GM21723 (cell line): ENCODE measurements around the gene BEX3.
"Not testable (repeated sequence)": the region's sequence is repeated elsewhere in the genome, so short reads cannot be mapped to it uniquely, and the experiment has no call there.

Source experiments
- ATAC-seq: cut with Tn5 transposase; IDR thresholded peaks from one replicate; pipeline ENCODE4 v1.9.1; 2021; ENCODE audit warnings: mild to moderate bottlenecking, moderate library complexity; ENCODE audit not compliant: unreplicated experiment

BEX3 gene

DNA sequence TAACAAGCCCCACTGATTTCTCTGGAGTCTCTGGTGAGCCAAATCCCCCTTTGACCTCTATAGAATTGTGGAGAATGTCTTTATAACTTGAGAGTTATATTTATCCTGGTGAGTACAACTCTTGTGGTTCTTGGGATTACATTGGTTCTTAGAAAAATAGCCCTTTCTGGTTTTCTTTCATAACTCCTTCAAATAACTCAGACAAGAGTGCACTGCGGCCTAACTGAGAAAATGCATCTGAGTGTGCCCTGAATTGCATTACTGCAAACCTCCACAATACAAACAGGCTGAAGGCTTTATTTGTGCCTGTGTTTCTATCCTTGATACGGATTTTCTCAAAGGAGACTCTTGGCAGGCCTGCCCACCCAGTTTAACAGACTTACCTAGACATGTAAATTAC is 2.7 kb downstream of the BEX3 start:
- no peak for ATAC-seq

- no peak for ATAC-seq
Measured at GRCh38 chrX:103382877-103383276, 6.5 kb downstream of the BEX3 start.

DNA sequence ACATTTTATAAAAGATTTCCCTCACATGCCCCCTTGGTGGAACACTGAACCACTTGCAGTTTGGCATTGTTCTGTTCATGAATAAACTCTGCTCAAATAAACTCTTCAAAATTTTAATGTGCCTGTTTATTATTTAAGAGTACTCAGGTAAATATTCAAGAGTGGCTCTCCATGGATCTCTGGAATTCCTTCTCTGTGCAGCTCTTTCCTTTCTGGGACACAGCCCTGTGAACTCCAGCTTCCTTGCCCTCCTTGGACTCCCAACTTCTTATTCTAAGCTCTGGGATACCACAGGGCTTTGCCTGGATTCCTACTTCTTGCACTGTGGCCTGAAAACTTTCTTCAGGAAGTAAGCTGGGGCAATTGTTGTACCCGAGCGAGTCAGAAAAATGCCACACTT is 8.3 kb downstream of the BEX3 start:
- no peak for ATAC-seq

GRCh38 chrX:103385283-103385830 is 9.0 kb downstream of the BEX3 start:
- ATAC-seq: not testable (repeated sequence)

GRCh38 chrX:103386332-103386731 is 10.0 kb downstream of the BEX3 start:
- ATAC-seq: no peak

GRCh38 chrX:103393487-103393886 is 17.1 kb downstream of the BEX3 start:
- no peak for ATAC-seq

GRCh38 chrX:103396186-103396585 is 19.8 kb downstream of the BEX3 start:
- no peak for ATAC-seq

DNA sequence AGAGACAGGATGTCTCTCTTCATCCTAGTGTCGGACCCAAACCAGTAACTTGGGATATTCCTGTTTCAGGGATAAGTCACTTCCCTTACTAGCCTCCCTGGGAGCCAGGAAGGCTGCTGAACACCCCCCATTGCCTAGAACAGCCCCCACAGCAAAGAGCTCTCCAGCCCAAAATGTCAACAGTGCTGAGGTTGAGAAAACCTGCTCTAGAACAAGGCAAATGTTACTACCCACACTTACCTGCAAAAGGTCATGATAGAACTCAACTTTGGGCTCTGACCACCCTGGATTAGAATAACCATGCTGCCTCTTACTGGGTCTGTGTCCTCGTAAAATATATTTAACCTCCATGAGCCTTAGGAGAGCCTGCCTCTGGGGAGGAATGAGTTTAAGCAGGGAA is 20.3 kb downstream of the BEX3 start:
- no peak for ATAC-seq

DNA sequence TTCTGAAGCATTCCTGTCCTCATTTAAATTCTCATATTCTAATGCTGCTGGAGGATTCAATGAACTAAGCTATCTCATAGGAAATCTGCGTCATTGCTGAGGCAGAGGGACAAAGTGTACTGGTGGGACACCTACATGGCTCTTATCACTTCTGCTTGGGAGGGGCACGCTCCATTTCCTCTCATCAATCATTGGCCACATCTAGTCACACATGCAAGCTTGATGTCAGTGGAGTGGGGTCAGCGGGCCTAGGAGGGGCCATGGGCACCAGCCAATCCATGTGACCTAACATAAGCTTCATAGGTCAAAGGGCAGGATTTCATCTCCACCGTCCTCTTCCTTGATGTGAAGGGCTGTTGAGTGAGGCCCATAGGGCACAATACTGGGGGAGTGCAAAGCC is 21.4 kb downstream of the BEX3 start:
- no peak for ATAC-seq

GRCh38 chrX:103398421-103398864 is 22.1 kb downstream of the BEX3 start:
- no peak for ATAC-seq

- ATAC-seq: no peak
Measured at GRCh38 chrX:103399744-103400143, 23.4 kb downstream of the BEX3 start.

DNA sequence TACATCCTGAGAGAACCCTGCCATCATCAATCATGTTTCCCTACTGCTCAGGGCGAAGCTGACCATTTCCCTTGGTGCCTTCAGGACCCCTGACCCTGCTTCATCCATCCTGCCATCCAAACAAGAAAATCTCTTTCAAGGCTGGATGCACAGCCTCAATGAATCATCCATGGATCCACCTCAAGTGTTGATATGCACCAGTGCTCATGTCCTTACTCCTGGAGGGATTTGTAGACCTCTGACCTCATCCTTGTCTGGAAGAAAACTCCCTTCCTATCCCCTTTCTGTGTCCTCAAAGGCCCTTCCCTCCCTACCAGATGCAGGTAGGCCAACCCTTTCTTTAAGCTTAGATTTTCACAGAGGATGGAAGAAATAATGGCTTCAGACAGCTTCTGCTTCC is 24.6 kb downstream of the BEX3 start:
- ATAC-seq: no peak

GRCh38 chrX:103404231-103405008 is 28.1 kb downstream of the BEX3 start:
- ATAC-seq: peak; percentile 97

DNA sequence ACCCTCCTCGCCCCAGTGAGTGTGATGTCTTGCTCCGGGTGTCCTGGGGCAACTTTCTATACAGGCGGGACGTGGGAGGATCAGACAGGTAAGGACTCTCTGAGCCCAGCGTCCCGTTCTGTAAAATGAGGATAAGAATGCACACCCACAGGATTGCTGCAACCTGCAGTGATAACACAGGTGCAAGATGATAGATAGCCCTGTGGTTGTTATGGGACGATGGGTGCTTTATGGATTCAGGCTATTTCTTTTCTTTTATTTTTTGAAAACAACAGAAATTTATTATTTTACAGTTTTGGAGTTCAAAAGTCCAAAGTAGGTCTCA is 28.6 kb downstream of the BEX3 start:
- ATAC-seq: peak; percentile 38

DNA sequence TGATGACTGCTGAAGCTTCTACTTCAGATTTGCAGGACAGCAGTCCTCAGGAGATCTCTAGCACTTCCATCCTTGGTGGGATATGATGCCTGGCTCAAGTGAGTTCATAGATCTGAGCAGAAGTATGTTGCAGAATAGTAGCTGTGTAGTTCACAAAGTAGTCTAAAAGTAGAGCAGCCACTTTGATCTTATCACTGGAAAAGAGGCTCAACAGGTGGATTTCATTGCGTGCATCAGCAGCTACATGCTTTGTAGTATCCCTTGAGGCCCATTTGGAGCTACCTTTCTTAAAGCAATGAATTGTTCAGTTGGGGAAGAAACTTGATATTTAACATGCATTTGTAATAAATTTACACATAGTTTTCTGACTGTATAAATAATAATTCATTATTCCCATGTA is 29.9 kb downstream of the BEX3 start:
- ATAC-seq: no peak

DNA sequence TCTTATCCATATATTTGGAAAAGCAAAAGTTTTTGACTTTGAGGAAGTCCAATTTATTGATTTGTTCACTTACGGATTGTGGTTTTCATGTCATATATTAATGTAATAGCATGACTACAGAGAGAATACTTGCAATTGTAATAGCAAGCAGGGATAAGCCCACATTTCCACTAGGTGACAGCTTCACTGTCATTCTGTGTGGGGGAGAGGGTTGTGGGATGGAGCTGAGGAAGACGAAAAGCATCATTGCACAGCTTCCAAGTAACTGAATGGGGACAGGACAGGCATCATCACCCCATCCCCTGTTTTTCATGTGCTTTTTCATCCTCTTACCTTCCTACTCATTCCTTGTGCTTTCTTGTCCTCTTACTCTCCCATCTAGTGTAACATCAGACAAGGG is 31.4 kb downstream of the BEX3 start:
- no peak for ATAC-seq

- not testable (repeated sequence) for ATAC-seq
Measured at GRCh38 chrX:103411721-103412120, 35.4 kb downstream of the BEX3 start.

DNA sequence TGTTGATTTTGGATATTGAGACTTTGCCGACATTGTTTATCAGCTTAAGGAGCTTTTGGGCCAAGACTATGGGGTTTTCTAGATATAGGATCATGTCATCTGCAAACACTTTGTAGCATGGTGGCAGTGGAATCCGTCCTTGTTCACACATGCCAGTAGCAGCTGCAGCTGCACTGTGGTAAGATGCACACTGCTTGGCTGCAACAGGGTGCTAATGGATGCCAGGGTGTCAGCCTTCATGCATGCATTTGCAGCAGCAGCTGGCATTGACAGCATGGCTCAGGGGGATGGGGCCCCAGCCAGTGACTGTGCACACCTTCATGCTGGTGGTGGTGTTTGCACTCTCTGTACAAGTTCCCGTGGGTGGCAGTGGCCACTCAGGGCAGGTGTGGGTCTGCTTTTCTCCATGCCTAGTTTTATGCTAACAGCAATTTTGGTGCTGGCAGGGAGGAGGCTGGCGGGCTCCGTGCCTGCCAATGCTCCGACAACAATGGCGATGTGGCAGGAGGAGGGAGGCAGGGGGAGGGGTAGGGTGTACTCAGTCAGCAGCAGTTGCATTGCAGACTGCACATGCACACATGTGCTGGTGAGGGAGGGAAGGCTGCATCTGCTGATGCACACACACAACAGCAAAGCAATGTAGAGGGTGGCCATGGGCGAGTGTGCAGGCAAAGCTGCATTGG is 37.5 kb downstream of the BEX3 start:
- no peak for ATAC-seq

DNA sequence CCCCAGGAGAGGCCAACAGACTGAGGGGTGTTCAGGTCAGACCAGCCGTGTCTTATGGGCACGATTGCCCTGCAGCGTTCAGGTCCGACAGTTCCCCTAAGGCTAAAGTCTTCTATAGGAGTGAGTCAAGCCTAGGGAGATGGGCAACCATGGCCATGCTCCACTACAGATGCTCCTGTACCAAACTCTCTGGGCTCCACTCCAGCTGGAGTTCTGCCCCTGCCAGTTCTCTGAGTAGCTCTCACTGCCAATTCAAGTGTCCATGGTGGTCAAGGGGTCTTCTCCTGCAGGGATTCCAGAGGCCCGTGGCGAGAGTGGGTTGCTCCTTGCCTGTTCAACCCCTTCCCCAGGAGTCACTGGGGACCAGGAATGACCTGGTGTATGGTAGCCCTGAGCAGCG is 38.2 kb downstream of the BEX3 start:
- ATAC-seq: no peak

DNA sequence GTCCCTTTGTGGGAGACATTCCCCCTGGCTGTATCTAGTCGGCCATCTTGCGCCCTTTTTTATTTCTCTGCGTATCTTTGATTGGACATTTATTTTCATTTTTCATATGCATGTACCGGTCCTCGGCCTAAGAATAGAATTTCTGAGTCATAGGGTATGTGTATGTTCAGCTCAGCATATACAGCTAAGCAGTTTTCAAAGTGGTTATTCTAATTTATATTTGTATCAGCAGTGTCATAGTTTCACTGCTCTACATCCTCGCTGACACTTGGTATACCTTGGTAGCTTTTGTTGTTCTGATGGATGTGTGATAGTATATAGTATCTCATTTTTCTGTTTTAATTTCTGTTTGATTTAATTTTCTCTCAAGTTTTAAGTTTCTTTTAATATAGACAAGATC is 38.7 kb downstream of the BEX3 start:
- no peak for ATAC-seq

GRCh38 chrX:103415528-103415927 is 39.2 kb downstream of the BEX3 start:
- ATAC-seq: no peak

- ATAC-seq: no peak
Measured at GRCh38 chrX:103417370-103417769, 41.0 kb downstream of the BEX3 start.
